OCI-LY7 (cell line): ENCODE results near the gene OGFRL1. TPM values are rescaled to one million over a fixed set of nuclear protein-coding genes. Genes with fewer than 3 reads are reported as not detected.

Experiments
- BruUV-seq: library from RNA; stranded (reverse); fragments of 400-500 nt; replicated peaks from 2 replicates; lab custom pipeline; 2021; lab: Mats Ljungman, UMichigan
- CTCF ChIA-PET: fragments of 300-600 bp; sonication (Branson Sonifier 250); formaldehyde crosslinking; loops from one replicate; lab custom pipeline; 2022; ENCODE audit warnings: antibody characterized with exemption; ENCODE audit not compliant: unreplicated experiment; lab: Charles Lee
- POLR2A ChIA-PET: fragments of 300-600 bp; sonication (Branson Sonifier 250); formaldehyde crosslinking; loops from one replicate; lab custom pipeline; 2022; ENCODE audit warnings: antibody characterized with exemption; lab: Charles Lee
- DNase-seq: peaks from one replicate; pipeline ENCODE4 v3.0.0-alpha.2; 2015; ENCODE audit warnings: low spot score
- H2AFZ ChIP-seq: fragments of 200-600 bp; sonication (generic), shearing (Covaris generic); 2 replicates; pipeline ENCODE4 v1.6.1; 2014; ENCODE audit warnings: mild to moderate bottlenecking, antibody characterized with exemption, low read length, moderate library complexity
- H3K27ac ChIP-seq: fragments of 200-600 bp; sonication (generic); 2 replicates; pipeline ENCODE4 v1.5.1; 2014; ENCODE audit warnings: mixed run types, low read depth, mild to moderate bottlenecking, moderate library complexity, low read length, inconsistent platforms; ENCODE audit not compliant: poor library complexity, severe bottlenecking
- H3K36me3 ChIP-seq: fragments of 200-600 bp; sonication (generic); 2 replicates; pipeline ENCODE4 v1.6.1; 2014; ENCODE audit warnings: mild to moderate bottlenecking, antibody characterized with exemption, low read length, moderate library complexity, mixed read lengths; ENCODE audit not compliant: insufficient read depth
- H3K4me1 ChIP-seq: fragments of 200-600 bp; sonication (generic); 2 replicates; pipeline ENCODE4 v1.5.1; 2014; ENCODE audit warnings: mild to moderate bottlenecking, low read length; ENCODE audit not compliant: insufficient read depth, poor library complexity, severe bottlenecking
- H3K4me2 ChIP-seq: fragments of 200-600 bp; sonication (generic); 2 replicates; pipeline ENCODE4 v1.6.1; 2014; ENCODE audit warnings: mild to moderate bottlenecking, low read length
- H3K4me3 ChIP-seq: fragments of 200-600 bp; sonication (generic); 2 replicates; pipeline ENCODE4 v1.5.1; 2014; ENCODE audit warnings: mild to moderate bottlenecking, low read depth, low read length; ENCODE audit not compliant: poor library complexity, severe bottlenecking
- H3K79me2 ChIP-seq: fragments of 200-600 bp; sonication (generic); 2 replicates; pipeline ENCODE4 v1.6.1; 2016; ENCODE audit warnings: low read depth, mild to moderate bottlenecking, low read length, moderate library complexity, mixed read lengths; ENCODE audit not compliant: insufficient read depth
- H3K9me2 ChIP-seq: fragments of 200-600 bp; sonication (generic); 2 replicates; pipeline ENCODE4 v1.6.1; 2016; ENCODE audit warnings: mild to moderate bottlenecking, low read length, mixed read lengths; ENCODE audit not compliant: insufficient read depth
- H3K9me3 ChIP-seq: fragments of 200-600 bp; sonication (generic); 2 replicates; pipeline ENCODE4 v1.6.1; 2014; ENCODE audit warnings: mild to moderate bottlenecking, mixed run types, low read length, mixed read lengths
- H4K20me1 ChIP-seq: fragments of 200-600 bp; sonication (generic); 2 replicates; pipeline ENCODE4 v1.6.1; 2014; ENCODE audit warnings: mild to moderate bottlenecking, antibody characterized with exemption, low read length, moderate library complexity, mixed read lengths; ENCODE audit not compliant: insufficient read depth
- EZH2phosphoT487 ChIP-seq: fragments of 200-600 bp; sonication (generic); IDR thresholded peaks from 2 replicates; pipeline ENCODE4 v1.6.1; 2018; ENCODE audit warnings: low read depth, borderline replicate concordance, mild to moderate bottlenecking, mixed run types, antibody characterized with exemption, low read length, moderate library complexity, mixed read lengths
- intact Hi-C: fragments of 100-400 bp; cut with micrococcal nuclease; formaldehyde crosslinking; loops from one replicate; pipeline ENCODE4 v1.10.0; 2022; ENCODE audit not compliant: unreplicated experiment
- total RNA-seq, 2 experiments: library from RNA; depleted of rRNA in 1 of 2; stranded (reverse); fragments of >200 nt in 1 of 2; shearing (Covaris generic) in 1 of 2; gene quantifications; 2 replicates each; pipeline ENCODE4 v1.2.3, GENCODE V29; 2014 to 2022
- TF ChIP-seq, protein P1 (sequence below): fragments of 200-600 bp; sonication (generic); conservative IDR thresholded peaks from 2 replicates; pipeline ENCODE4 v1.5.1; 2014; ENCODE audit warnings: mild to moderate bottlenecking, antibody characterized with exemption, low read length, moderate library complexity, mixed read lengths

The OGFRL1 gene
- total RNA-seq, 2 experiments from 2014 or later, result 32.9 to 33.5 TPM

DNA sequence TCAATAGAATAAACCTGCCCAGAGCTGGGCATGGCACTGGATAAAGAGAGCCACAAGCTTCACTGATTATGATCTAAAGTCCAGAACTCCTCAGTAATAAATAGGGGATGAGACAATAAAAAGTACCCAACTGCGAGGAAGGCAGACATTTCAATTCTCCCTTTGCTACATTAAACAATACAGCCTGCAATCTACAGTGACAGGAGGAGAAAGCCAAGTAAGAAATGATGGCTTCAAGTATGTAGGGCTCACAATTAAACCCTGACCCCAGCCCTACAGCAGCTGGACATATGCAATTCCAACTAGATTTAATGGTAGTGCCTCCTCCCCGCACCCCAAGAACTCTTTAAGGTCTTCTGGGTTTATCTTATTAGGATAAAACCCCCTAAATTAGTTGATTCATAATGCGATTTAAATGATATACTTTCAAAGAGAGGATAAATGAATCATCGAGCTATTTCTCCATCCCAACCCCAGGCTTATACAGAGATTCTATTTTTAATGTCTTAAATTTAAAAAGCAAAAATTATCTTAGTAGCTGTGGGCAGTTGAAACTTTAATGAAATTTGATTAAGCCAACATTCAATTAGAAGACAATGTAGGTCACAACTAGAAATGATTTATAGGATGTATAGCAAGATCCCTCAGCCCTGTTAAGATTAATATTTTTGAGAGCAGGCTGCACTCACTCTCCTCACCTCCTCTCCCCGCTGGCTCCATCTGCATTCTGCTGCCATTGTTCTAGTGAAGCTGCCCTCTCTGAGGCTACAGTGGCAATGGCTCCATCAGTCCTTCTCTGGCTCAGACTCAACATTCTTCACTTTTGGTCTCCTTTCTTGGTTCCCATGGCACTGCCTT is 57.1 kb downstream of the OGFRL1 start:
- Histone ChIP-seq H3K4me1 (peaks cover 4% of the 10 kb centered on the region), H3K79me2 (no peaks in the 10 kb centered on the region), H3K27ac (no peak overlapping the region), H4K20me1 (no peaks in the 10 kb centered on the region), H2AFZ (no peak overlapping the region), H3K4me2 (no peak overlapping the region), H3K9me3 (no peaks in the 10 kb centered on the region), H3K36me3 (no peaks in the 10 kb centered on the region), H3K4me3 (no peak overlapping the region), H3K9me2 (no peaks in the 10 kb centered on the region)
- no peak for DNase-seq
- ChIA-PET CTCF (no interaction called here), POLR2A (no interaction called here)
- intact Hi-C loops, result no loop called here
- TF ChIP-seq, protein P1, sequence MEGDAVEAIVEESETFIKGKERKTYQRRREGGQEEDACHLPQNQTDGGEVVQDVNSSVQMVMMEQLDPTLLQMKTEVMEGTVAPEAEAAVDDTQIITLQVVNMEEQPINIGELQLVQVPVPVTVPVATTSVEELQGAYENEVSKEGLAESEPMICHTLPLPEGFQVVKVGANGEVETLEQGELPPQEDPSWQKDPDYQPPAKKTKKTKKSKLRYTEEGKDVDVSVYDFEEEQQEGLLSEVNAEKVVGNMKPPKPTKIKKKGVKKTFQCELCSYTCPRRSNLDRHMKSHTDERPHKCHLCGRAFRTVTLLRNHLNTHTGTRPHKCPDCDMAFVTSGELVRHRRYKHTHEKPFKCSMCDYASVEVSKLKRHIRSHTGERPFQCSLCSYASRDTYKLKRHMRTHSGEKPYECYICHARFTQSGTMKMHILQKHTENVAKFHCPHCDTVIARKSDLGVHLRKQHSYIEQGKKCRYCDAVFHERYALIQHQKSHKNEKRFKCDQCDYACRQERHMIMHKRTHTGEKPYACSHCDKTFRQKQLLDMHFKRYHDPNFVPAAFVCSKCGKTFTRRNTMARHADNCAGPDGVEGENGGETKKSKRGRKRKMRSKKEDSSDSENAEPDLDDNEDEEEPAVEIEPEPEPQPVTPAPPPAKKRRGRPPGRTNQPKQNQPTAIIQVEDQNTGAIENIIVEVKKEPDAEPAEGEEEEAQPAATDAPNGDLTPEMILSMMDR, result no peak
- TF ChIP-seq EZH2phosphoT487, result no peak
- no TSS peak for BruUV-seq

DNA sequence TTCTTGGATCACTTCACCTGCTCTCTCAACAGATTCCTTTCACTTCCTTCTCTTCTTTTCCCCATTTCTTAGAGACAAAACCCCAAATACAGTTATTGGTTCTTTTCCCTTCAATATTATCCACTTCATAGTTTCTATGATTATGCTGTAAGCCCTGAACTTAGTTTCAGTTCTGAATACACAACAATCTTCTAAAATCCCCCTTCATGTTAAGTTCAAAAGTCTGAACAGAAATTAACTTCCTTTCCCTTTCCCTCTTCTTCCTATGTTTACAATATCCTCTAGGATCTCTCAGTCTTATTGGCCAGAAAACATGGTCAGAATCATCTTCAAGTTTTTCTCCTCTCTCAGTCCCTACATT is 57.7 kb downstream of the OGFRL1 start:
- DNase-seq, result no peak
- intact Hi-C loops, result no loop called here
- Histone ChIP-seq H3K9me2 (no peaks in the 10 kb centered on the region), H4K20me1 (no peaks in the 10 kb centered on the region), H3K27ac (no peak overlapping the region), H3K4me1 (peaks cover 4% of the 10 kb centered on the region), H2AFZ (no peak overlapping the region), H3K4me3 (no peak overlapping the region), H3K36me3 (no peaks in the 10 kb centered on the region), H3K9me3 (no peaks in the 10 kb centered on the region), H3K79me2 (no peaks in the 10 kb centered on the region), H3K4me2 (no peak overlapping the region)
- ChIA-PET POLR2A (no interaction called here), CTCF (no interaction called here)
- TF ChIP-seq, protein P1, result no peak
- TF ChIP-seq EZH2phosphoT487, result no peak
- no TSS peak for BruUV-seq

DNA sequence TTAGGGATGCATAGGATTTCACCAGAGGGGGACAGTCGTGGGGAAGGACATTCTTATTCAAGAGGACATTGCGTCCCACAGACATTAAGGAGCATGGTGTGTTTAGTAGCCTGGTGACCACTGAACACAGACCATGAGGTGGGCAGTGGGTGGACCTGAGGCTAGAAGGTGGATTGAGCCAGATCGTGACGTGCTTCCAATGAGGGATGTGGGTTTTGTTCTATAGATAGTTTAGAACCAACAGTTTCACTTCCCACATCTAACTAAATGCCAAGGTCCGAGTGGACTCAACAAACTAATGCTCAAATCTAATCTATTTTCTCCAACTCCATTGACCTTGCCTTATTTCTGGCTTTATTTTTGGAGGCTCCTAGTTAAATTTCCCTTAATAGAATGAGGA is 58.5 kb downstream of the OGFRL1 start:
- POLR2A ChIA-PET, result no interaction called here

More for the DNA sequence above, 58.5 kb downstream of the OGFRL1 start:
- Histone ChIP-seq H3K36me3 (no peaks in the 10 kb centered on the region), H2AFZ (no peak overlapping the region), H3K4me3 (no peak overlapping the region), H3K9me2 (no peaks in the 10 kb centered on the region), H3K9me3 (no peaks in the 10 kb centered on the region), H3K27ac (no peak overlapping the region), H3K79me2 (no peaks in the 10 kb centered on the region), H3K4me1 (peaks cover 4% of the 10 kb centered on the region), H3K4me2 (no peak overlapping the region), H4K20me1 (no peaks in the 10 kb centered on the region)
- intact Hi-C loops, result no loop called here
- CTCF ChIA-PET, result no interaction called here
- TF ChIP-seq, protein P1, result no peak
- TF ChIP-seq EZH2phosphoT487, result no peak
- DNase-seq, result no peak
- BruUV-seq, result no TSS peak
